ENCODE data around the gene CNIH2. TPM values are rescaled to one million over a fixed set of nuclear protein-coding genes. Genes with fewer than 3 reads are reported as not detected.

Gene CNIH2
- total RNA-seq, 1 donor from 2014 or later: 0.59 TPM

GRCh38 chr11:66278363-66279091 lies 552 bp downstream of the CNIH2 start:
- DNase-seq: no peak

DNA sequence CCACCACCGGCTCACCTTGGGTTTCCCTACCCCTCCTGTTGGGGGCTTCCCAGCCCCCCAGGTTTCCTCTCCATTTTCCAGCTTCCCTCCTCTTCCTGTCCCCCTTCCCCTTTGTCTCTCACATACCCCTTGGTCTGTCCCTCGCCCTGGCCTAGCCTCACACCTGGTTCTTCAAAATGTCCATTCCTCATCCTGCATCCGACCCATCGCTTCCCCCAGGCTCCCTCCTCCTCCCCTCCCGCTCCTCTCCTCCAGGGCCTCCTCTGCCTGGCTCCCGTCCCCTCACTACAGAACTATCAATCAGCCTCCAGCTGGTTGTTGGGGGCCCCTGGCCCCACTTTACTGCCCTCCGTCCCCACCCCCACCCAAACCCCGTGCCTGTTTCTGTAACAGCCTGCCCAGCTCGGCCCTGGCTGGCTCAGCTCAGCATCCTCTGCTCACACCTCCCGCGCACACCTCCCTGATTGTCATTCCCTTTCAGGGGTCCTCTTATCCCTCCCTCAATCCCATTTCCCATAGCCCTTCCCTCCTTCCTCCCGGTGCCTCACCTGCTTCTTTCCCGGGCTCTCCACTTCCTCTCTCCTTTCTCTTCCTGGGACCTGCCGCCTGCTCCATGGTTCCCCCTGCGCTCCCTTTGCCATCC lies 1.2 kb downstream of the CNIH2 start:
- DNase-seq: no peak

- no peak for DNase-seq
These were observed 2.5 kb downstream of the CNIH2 start for GRCh38 chr11:66280428-66280827.

GRCh38 chr11:66281001-66281400 lies 3.0 kb downstream of the CNIH2 start:
- DNase-seq: no peak

DNA sequence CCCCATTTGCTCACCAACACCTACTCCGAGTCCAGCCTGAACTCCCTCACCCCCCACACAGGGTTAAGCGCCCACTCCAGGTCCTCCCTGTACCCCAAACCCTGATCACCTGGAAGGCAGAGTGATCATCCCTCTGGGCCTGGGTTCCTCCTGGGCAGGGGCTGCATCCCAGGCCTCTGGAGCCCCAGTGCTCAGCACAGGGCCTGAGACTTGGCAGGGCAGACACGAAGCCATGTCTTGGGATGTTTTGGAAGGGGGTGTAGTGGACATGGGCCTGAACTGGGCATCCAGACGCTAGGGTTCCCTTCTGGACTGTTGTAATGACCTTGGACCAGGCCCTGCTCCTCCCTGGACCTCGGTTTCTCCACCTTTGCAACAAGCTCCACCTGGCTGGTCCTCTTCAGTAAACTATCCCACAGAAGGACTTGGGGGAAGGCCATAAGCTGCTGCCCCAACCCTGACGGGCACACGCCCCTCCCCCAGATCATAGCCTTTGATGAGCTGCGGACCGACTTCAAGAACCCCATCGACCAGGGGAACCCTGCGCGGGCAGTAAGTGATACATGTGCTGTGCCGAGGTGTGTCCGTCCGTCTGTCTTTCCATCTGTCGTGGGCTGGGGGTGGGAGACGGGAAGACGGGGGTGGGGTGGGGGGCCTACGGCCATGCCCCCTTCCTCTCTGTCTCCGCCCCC lies 3.9 kb downstream of the CNIH2 start:
- DNase-seq: peak; percentile 61

GRCh38 chr11:66282468-66283455 lies 4.8 kb downstream of the CNIH2 start:
- DNase-seq: peak; percentile 89

GRCh38 chr11:66283461-66284105 lies 5.6 kb downstream of the CNIH2 start:
- DNase-seq: no peak

GRCh38 chr11:66284526-66285078 lies 6.6 kb downstream of the CNIH2 start:
- DNase-seq: no peak

DNA sequence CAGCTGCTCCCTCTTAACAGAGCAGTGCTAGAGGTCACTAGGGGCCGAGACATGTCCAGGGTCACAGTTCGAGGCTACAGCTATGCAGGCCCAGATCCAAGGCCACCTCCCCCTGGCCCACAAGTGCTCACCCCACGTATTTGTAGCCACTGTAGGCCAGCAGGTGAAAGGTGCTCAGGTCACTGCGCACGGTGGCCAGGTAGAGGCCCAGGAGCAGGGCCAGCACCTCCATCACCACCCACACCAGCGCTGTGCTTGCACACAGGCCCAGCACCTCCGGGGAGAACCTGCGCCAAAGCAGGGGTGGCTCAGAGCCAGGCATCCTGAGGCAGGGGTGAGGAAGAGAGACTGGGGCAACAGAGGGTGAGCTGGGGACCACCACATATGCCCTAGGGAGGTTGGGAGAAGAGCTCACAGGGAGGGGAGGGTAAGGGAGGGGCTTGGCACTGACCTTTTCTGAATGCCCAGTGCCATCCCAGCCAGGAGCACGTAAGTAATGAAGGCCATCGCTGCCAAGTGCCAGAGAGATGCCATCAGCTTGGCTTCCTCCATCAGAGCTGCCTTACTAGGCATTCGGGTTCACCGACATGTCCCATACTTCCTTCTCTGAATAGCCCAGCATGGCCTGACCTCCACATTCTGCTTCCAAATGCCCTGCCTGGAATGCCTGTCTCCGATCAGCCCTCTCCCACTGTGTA lies 7.4 kb downstream of the CNIH2 start:
- DNase-seq: no peak

- DNase-seq: no peak
These were observed 8.7 kb downstream of the CNIH2 start for GRCh38 chr11:66286699-66287098.

DNA sequence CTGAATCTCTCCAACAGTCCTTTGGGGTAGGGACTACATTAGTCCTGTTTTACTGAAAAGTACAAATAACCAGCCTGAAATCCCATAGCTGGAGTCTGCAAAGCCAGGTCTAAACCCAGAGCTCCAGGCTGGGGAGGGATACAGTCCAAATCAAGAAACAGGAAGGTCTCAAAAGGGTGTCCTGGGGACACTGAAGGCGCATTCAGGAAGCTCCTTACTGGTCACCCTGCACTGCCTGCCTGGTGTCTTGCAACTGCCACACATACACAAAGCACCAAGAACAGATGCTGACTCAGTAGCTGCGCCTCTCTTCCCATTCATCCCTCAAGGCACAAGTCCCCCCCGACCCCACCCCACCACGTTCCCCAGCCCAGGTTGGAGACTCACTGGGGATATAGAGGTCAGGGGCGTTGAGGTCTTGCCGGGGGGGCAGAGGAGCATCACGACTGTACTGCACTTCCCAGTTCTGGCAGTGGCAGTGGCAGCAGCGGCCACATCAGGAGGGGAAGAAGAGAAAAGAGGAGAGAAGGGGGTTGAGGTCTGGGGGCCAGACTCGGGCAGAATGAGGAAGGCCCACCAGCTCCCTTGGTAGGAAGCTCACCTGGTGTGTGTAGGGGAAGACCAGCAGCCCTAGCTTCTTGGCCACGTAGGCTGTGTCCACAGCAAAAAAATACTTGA lies 9.4 kb downstream of the CNIH2 start:
- no peak for DNase-seq

DNA sequence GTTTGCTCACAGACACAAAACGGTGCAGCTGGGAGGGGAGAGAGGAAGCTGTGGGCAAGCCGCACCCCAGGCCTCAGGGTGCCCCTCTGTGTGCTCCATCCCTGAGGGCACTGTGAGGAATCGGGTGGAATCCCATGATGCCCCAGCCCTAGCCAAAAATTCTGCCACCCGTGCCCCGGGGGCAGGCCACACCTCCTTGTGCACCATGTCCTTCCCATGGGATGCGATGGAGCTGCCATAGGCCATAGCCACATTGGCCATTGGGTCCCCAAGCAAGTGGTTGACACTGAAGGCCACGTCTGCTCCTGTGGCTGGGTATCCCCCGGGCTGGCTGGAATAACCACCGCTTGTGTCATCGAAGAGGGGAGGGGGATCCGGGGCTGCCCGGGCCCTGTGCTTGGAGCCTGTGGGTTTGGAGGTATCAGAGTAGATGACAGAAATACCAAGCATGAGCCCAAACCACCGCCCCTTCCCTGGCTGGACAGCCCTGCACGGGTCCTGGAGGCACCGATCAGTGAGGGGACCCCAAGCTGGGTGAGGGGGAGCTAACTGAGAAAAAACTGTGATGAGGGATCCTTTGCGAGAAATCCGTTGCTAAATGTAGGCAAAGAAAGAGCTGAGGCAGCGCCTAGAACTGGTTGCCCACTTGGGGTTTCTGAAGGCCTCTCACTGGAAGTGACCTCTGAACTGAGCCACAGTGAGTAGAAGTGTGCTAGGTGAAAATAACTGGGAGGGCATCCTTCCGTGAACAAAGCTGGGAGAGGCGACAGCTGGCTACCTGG lies 10.1 kb downstream of the CNIH2 start:
- no peak for DNase-seq

- DNase-seq: peak; percentile 99
These were observed 10.9 kb downstream of the CNIH2 start, which contains the start of gene YIF1A for GRCh38 chr11:66288671-66289547. Gene YIF1A, minus strand, starts transcription at chr11:66289143. Its CDS starts 158 bp downstream, at chr11:66288985.

- peak; percentile 84 for DNase-seq
These were observed 11.8 kb downstream of the CNIH2 start for GRCh38 chr11:66289548-66290329.

GRCh38 chr11:66290330-66290621 lies 12.3 kb downstream of the CNIH2 start:
- no peak for DNase-seq

DNA sequence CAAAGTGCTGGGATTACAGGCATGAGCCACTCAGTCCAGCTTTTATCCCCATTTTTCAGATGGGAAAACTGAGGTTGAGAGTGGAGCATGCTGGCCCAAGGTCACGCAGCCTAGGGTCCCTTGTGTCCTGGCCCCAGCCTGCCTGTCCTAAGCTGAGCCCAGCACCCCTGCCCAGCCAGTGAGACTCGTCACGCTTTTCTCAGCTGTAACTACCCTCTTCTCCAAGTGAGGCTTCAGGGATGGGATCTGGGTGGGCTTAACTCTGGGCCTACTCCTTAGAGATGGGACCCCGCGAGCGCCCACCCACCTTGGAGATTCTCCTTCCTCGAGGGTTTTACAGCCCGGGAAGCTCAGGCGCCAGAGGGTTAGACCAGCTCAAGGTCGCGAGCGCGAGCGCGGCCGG lies 13.3 kb downstream of the CNIH2 start:
- no peak for DNase-seq

All from skin of body (tissue), 2 donors.